Smooth muscle cell of bladder (primary cell): ENCODE data around the gene CXXC4. TPM values are rescaled to one million over a fixed set of nuclear protein-coding genes. Genes with fewer than 3 reads are reported as not detected.

Experiments used
- total RNA-seq: library from RNA; depleted of rRNA; stranded (reverse); fragments of >200 nt; gene quantifications from 2 replicates; pipeline ENCODE4 v1.2.3, GENCODE V29; 2014

The CXXC4 gene
- total RNA-seq, result under 0.01 and 0.09 TPM in 2 replicates

GRCh38 chr4:104494822-104495559 lies at the start of gene CXXC4:
TSS of gene CXXC4 (minus strand) at chr4:104494894. CDS start at chr4:104491802, 3,092 bp downstream.

